Loucy (cell line): ENCODE results near the gene PXN.

ENCODE experiments used
- H2AFZ ChIP-seq: fragments of 200-600 bp; sonication (generic); 2 replicates; pipeline ENCODE4 v1.6.0; 2016; ENCODE audit warnings: antibody characterized with exemption, mild to moderate bottlenecking, low read length, moderate library complexity
- H3F3A ChIP-seq: fragments of 200-600 bp; 2 replicates; pipeline ENCODE4 v1.6.0; 2016; ENCODE audit warnings: antibody characterized with exemption, low read depth, mild to moderate bottlenecking
- H3K27me3 ChIP-seq: fragments of 200-600 bp; sonication (generic); 2 replicates; pipeline ENCODE4 v1.6.1; 2014; ENCODE audit warnings: low read length, mild to moderate bottlenecking; ENCODE audit not compliant: insufficient read depth, poor library complexity, severe bottlenecking
- H3K36me3 ChIP-seq: fragments of 200-600 bp; sonication (generic); 2 replicates; pipeline ENCODE4 v1.6.1; 2016; ENCODE audit warnings: low read length; ENCODE audit not compliant: insufficient read depth
- H3K4me1 ChIP-seq: fragments of 200-600 bp; sonication (generic); 2 replicates; pipeline ENCODE4 v1.5.1; 2014; ENCODE audit warnings: low read length, mild to moderate bottlenecking; ENCODE audit not compliant: insufficient read depth, poor library complexity, severe bottlenecking
- H3K4me2 ChIP-seq: fragments of 200-600 bp; sonication (generic); 2 replicates; pipeline ENCODE4 v1.6.0; 2014; ENCODE audit warnings: antibody characterized with exemption, low read length, low read depth, mild to moderate bottlenecking; ENCODE audit not compliant: poor library complexity, severe bottlenecking
- H3K4me3 ChIP-seq: fragments of 200-600 bp; sonication (generic); 2 replicates; pipeline ENCODE4 v1.5.1; 2014; ENCODE audit warnings: low read length, mild to moderate bottlenecking, mixed read lengths; ENCODE audit not compliant: poor library complexity, severe bottlenecking
- H3K79me2 ChIP-seq: fragments of 200-600 bp; sonication (generic); 2 replicates; pipeline ENCODE4 v1.6.1; 2014; ENCODE audit warnings: low read length; ENCODE audit not compliant: insufficient read depth
- H3K9ac ChIP-seq: fragments of 200-600 bp; sonication (generic); 2 replicates; pipeline ENCODE4 v1.6.0; 2014; ENCODE audit warnings: mild to moderate bottlenecking, low read depth, low read length, moderate library complexity; ENCODE audit not compliant: poor library complexity, severe bottlenecking
- H3K9me2 ChIP-seq: fragments of 200-600 bp; sonication (generic); replicated peaks from 2 replicates; pipeline ENCODE4 v1.6.1; 2016; ENCODE audit warnings: low read depth, low read length, mixed read lengths
- H3K9me3 ChIP-seq: fragments of 200-600 bp; sonication (generic); 2 replicates; pipeline ENCODE4 v1.6.1; 2014; ENCODE audit warnings: mild to moderate bottlenecking, antibody characterized with exemption, low read length, low read depth; ENCODE audit not compliant: insufficient read depth
- H4K20me1 ChIP-seq: fragments of 200-600 bp; sonication (generic); 2 replicates; pipeline ENCODE4 v1.6.0; 2014; ENCODE audit warnings: antibody characterized with exemption, low read length, mild to moderate bottlenecking; ENCODE audit not compliant: insufficient read depth, poor library complexity, severe bottlenecking
- EZH2phosphoT487 ChIP-seq: fragments of 200-600 bp; IDR thresholded peaks from 2 replicates; pipeline ENCODE4 v1.6.1; 2018; ENCODE audit warnings: antibody characterized with exemption, mild to moderate bottlenecking, moderate library complexity, borderline replicate concordance
- TF ChIP-seq, protein P1 (sequence below): fragments of 200-600 bp; sonication (generic); conservative IDR thresholded peaks from 2 replicates; pipeline ENCODE4 v1.5.1; 2014; ENCODE audit warnings: mild to moderate bottlenecking, antibody characterized with exemption, low read length

The PXN gene

DNA sequence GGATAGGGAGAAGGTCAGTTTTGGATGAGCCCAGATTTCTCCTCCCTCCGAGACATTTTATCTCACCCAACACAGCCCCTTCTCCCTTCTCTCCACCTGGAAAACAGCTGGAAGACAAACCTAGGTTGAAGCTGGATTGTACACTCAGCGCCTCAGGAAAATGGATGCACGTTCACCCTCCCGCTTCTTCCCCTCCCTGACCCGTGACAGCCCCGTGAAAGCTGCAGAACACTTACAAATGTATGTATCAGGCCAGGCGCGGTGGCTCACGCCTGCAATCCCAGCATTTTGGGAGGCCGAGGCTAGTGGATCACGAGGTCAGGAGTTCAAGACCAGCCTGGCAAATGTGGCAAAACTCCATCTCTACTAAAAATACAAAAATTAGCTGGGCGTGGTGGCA is 22.0 kb upstream of the PXN start:
- no peaks in the 10 kb centered on the region for H4K20me1 ChIP-seq
- peaks cover 13% of the 10 kb centered on the region for H3F3A ChIP-seq
- no peak overlapping the region for H3K4me3 ChIP-seq
- no peaks in the 10 kb centered on the region for H3K36me3 ChIP-seq
- H3K79me2 ChIP-seq, result no peaks in the 10 kb centered on the region
- H2AFZ ChIP-seq, result no peak overlapping the region
- H3K27me3 ChIP-seq, result no peaks in the 10 kb centered on the region
- H3K9me3 ChIP-seq, result no peaks in the 10 kb centered on the region
- H3K4me2 ChIP-seq, result no peak overlapping the region
- TF ChIP-seq, protein P1, sequence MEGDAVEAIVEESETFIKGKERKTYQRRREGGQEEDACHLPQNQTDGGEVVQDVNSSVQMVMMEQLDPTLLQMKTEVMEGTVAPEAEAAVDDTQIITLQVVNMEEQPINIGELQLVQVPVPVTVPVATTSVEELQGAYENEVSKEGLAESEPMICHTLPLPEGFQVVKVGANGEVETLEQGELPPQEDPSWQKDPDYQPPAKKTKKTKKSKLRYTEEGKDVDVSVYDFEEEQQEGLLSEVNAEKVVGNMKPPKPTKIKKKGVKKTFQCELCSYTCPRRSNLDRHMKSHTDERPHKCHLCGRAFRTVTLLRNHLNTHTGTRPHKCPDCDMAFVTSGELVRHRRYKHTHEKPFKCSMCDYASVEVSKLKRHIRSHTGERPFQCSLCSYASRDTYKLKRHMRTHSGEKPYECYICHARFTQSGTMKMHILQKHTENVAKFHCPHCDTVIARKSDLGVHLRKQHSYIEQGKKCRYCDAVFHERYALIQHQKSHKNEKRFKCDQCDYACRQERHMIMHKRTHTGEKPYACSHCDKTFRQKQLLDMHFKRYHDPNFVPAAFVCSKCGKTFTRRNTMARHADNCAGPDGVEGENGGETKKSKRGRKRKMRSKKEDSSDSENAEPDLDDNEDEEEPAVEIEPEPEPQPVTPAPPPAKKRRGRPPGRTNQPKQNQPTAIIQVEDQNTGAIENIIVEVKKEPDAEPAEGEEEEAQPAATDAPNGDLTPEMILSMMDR, result no peak
- no peak for TF ChIP-seq EZH2phosphoT487
- H3K9me2 ChIP-seq, result no peaks in the 10 kb centered on the region
- H3K4me1 ChIP-seq, result peaks cover 2% of the 10 kb centered on the region
- H3K9ac ChIP-seq, result no peak overlapping the region

DNA sequence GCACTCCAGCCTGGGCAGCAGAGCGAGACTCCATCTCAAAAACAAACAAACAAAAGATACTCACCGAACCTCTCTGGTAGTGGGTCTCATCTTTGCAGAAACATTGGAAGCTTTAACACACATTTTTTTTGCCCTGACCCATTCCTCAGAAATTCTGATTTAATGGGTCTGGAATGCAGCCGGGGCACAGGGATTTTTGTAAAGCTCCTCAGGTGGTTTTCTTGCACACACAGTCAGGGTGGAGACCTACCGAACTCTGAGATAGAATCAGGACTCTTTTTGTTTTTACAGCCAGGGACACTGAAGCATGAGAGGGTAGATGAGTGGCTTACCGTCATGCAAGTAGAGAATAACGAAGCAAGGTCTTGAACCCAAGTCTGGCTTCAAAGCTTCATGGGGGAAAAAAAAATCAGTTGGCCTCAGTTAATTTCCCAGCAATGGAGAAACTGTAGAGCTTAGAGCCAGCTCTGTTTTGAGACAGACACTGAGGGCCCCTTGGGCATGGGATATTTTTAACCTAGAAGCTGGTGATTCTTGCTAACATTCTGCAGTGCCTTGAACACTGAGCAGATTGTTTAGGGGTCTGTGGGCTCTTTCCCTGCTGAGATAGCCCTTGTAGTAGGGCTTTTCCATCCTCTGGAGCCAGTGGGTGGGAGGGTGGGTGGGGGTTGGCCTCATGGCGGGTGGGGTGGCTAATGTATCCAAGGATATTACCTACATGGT is 21.4 kb upstream of the PXN start:
- H3K9ac ChIP-seq, result no peak overlapping the region
- H3K36me3 ChIP-seq, result no peaks in the 10 kb centered on the region
- no peaks in the 10 kb centered on the region for H3K27me3 ChIP-seq
- TF ChIP-seq, protein P1, result no peak
- no peak for TF ChIP-seq EZH2phosphoT487
- no peak overlapping the region for H2AFZ ChIP-seq
- H3K4me2 ChIP-seq, result no peak overlapping the region
- no peaks in the 10 kb centered on the region for H3K4me1 ChIP-seq
- no peaks in the 10 kb centered on the region for H3K79me2 ChIP-seq
- no peaks in the 10 kb centered on the region for H4K20me1 ChIP-seq
- no peak overlapping the region for H3K4me3 ChIP-seq
- H3K9me3 ChIP-seq, result no peaks in the 10 kb centered on the region
- no peaks in the 10 kb centered on the region for H3K9me2 ChIP-seq
- peaks cover 9% of the 10 kb centered on the region for H3F3A ChIP-seq

DNA sequence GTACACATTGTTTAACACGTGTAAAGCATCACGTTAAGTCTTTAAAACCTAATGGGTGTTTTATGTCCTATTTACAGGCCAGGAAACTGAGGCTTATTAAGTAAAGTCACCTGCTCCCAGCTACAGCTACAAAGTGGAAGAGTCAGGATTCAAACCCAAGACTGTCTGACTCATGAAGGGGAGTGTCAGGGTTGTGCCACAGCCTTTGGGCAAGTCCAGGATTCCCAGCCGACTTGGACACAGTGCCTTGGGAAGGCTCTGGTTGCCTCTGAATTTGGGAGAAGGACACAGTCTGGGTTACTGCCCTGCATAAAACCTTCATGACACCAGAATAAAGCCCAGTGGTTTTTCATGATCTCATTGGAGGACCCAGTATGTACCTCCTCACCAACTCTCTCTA is 18.9 kb upstream of the PXN start:
- no peak overlapping the region for H2AFZ ChIP-seq
- no peaks in the 10 kb centered on the region for H3K27me3 ChIP-seq
- H3K9ac ChIP-seq, result no peak overlapping the region
- H3K4me1 ChIP-seq, result no peaks in the 10 kb centered on the region
- H4K20me1 ChIP-seq, result no peaks in the 10 kb centered on the region
- H3K36me3 ChIP-seq, result no peaks in the 10 kb centered on the region
- no peaks in the 10 kb centered on the region for H3K9me2 ChIP-seq
- no peak for TF ChIP-seq EZH2phosphoT487
- TF ChIP-seq, protein P1, result no peak
- H3F3A ChIP-seq, result no peaks in the 10 kb centered on the region
- no peaks in the 10 kb centered on the region for H3K79me2 ChIP-seq
- H3K4me2 ChIP-seq, result no peak overlapping the region
- H3K4me3 ChIP-seq, result no peak overlapping the region
- H3K9me3 ChIP-seq, result no peaks in the 10 kb centered on the region
